NCI-H2171 treated with DMSO at 0.1 percent for 48 hours (cell line): Measurements from ENCODE around the gene NR2E3.
"Not testable (repeated sequence)": the region's sequence is repeated elsewhere in the genome, so short reads cannot be mapped to it uniquely, and the experiment has no call there.

Experiments
- DNase-seq: peaks from one replicate; lab custom pipeline; 2025; lab: John Stamatoyannopoulos, UW

The NR2E3 gene

DNA sequence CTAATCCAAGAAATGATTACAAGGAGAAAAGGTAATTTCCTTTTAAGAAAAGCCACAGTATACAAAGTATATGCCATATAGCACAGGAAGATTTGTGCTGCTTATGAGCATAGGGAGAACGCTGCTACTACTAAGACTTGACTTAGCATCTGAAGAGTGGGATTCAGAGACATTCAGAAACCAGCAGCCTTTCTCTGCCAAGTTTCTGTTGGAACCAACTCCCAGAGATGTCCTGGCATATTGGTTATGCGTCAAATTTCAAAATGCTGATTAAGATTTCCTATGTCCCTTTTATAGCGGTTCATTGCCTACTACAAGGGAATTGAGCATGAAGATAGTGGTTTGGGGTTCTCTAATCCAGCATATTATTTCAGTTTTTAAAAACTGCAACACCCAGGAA is 4.9 kb downstream of the NR2E3 start:
- DNase-seq = no peak

DNA sequence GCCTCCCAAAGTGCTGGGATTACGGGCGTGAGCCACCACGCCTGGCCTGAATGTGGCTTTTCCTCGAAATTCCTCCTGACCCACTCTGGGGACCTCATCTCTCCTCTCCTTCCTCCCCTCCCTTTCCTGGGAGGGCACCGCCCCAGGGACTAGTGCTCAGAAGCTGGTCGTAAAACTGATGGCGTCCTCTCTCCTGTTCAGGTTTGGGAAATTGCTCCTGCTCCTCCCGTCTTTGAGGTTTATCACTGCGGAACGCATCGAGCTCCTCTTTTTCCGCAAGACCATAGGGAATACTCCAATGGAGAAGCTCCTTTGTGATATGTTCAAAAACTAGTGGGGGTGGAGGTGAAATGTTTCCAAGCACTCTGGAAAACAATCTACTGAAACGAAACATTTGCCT is 7.0 kb downstream of the NR2E3 start:
- DNase-seq = no peak

DNA sequence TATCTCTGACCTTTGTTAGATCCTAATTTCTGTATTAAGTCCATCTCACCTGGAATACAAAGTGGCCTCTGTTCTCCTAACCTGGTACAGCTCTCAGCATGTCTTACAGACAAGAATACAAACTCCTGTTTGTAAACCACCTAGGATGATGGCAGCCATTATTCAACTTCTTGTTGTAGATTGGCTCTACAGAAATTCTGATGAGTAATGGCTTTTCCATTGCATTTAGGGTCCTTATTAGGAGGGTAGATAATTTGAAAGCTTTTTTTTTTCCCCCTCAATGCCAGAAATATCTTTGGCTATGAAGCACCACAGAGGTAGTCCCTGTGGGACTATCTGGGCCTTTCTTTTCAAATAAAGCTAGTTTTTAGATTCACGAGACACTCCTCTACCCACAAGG is 9.8 kb downstream of the NR2E3 start:
- DNase-seq = no peak

DNA sequence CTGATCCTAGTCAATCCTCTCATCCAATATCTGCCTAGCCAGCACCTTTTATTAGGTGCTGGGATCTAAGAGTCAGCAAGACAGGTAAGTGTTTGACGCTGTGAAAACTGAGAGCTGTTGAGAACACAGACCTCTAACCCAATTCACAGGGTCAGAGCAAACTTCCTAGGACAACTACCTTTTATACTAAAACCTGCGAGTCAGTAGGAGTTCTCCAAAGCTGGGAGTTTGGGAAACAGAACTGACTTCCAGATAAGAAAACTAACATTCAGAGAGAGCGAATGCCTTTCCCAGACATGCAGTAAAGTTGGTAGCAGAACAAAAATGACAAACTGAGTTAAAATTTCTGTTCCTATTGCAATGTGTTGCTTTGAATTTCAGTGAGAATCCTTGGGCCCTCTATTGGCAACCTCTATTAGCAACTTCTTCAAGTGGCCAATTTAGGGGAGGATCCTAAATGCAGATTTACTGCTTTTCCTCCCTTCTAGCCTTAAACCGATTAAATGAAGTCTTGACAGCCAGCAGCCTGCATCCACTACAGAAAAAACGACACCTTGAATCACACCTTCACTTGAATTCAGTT is 11.3 kb downstream of the NR2E3 start:
- no peak for DNase-seq

DNA sequence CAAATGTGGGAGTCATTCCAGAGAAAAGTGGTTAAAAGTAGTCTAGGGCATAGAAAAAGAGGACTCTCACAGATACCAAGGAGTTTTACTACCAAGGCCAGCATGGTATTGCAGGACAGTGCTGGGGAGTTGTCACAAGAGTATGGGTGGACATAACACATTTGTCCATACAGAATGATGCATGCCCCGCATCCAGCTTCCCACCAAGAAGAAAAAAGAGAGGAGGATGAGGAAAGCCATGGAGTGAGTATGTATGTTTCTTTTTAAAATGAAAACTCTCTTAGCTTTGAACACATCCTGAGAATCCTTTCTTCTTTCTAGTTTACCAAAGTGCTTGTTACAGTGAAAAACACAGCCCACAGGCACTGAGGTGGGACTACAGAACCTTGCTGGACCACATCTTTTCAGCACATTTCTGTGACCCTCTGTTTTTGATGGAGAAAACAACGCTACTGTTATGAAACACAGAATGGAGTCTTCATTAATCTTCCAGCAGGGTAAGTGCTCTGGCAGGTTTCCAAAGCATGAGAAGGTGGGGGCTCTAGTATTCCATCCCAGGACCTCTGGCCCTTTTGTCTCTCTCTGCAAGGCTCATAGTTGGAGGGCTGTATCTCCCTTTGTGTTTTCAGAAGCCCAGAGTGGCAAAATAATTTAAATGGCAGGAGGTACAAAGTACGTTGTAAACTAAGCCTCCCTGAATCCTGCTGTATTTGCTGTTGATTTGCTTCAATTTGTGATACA is 12.7 kb downstream of the NR2E3 start:
- DNase-seq = no peak

DNA sequence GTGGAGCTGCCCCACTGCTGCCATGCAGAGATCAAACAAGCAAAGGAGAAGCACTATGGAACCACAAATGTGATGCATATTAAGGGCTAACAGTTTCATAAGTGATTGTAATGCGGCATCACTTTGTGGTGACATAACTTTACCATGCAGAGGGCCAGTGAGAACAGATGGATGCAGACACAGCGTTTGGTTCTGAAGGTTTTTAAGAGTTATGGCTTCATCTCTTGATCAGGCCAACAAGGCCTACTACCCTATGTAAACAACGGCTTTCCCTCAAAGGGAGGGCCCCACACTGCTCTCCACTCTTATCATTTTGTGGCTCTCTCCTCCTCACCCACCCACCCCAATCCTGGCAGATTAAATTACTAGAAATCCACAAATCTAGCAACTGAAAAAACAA is 13.4 kb downstream of the NR2E3 start:
- no peak for DNase-seq

DNA sequence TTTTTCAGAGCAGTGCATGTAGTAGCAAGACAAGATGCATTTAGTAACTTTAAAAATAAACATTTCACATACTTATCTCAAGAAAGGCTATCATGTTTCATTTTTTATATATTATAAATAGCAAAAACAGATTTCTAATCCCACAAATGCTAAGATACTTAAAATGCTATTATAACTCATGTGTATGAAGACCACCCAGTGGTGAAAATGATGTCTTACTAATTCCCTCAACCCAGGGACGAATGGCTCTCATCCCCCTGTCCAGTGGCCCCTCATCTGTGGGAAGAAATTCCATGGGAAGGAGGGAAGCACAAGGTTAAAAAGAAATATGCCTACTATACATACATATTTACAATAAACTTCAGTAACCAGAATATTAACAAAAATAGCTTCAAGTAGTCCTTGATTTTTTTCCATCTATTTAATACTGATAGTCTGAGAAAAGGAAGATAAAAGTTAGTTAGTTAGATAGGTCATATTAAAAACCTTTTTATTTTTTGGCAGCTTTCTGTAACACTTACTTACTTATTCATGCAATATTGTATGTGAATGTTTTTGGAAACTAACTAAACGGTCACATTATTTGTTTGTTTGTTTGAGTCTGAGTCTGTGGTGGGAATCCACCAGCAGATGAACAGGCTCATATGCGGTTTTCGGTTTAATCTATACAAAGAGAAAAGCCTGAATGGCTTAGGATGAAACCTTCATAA is 14.8 kb downstream of the NR2E3 start:
- DNase-seq = no peak

DNA sequence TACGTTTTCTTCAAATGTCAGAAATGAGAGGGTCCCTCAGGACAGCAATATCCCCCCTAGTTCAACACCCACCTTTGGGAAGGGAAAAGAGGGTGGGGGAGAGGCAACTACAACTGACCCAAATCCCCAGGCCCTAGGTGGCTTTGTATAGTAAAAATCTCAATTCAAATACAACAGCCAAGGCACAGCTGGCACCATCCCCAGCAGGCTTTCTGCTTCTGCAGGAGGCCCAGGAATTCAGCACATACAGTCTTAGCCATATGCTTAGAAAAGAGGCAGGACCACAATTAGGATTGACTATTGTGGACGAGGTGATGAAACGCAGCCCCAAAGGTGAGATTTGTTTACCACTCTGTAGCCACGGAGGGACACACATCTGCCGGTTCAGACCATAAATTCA is 15.8 kb downstream of the NR2E3 start:
- peak; percentile 38 for DNase-seq

DNA sequence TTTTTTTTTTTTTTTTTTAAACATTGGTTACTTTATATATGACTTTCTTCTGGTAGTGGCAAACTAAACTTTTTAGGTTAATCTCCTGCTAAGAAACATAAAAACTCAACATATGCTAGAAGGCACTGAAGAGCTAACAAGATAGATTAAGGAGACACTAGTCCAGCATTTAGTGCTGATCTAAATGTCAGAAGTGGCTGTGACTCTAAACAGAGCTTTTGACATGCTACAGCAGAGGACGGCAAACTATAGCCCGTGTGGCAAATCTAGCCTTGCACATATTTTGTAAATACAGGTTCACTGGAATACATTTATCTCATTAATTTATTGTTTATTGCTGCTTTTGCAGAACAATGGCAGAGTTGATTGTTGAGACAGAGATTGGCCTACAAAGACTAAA is 20.6 kb downstream of the NR2E3 start:
- DNase-seq = no peak

DNA sequence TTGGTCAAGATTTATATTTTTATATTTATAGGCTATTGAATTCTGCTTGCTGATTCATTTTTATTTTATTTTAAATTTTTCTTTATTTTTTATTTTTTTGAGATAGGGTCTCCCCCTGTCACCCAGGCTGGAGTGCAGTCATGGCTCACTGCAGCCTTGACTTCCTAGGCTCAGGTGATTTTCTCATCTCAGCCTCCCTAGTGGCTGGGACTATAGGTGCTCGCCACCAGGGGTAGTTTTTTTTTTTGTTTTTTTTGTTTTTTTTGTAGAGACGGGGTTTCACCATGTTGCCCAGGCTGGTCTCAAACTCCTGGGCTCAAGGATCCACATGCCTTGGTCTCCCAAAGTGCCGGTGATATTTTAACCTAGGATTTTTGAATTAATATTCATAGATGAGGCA is 31.2 kb downstream of the NR2E3 start:
- DNase-seq = no peak

DNA sequence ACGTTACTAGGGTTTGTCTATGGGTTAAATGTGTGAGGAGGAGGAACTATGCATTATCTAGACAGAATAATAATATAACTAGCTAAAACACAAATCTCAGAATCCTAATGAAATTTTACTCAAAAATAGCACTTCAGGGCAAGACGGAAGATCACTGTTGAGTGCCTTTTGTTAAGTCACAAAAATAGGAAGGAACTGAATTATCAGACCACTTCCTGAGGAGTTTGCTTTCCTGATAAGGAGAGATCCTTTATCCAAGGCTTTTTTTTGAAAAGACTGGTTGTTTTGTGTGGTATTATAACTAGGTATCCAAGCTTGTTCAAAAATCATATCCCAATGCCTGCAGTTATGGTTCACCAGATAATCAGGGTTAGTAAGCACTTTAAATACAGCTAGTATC is 34.6 kb downstream of the NR2E3 start:
- DNase-seq = no peak

DNA sequence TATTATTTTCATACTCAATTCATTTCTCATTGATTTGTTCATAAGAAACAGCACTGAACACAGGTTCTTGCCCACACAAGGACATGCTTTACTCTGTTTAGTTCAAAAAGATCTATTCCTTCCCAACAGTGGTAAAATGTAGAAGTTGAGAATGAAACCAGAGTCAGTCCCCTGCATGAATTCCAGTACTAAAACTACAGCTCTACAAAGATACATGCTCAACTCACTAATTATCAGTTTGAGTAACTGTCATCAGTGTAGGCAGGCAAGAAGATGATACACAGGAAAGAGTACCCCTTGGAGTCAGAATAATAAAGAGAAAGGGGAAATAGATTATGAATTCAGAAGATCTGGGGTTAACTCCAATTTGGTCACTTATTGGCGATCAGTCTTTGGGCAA is 43.2 kb downstream of the NR2E3 start:
- no peak for DNase-seq

DNA sequence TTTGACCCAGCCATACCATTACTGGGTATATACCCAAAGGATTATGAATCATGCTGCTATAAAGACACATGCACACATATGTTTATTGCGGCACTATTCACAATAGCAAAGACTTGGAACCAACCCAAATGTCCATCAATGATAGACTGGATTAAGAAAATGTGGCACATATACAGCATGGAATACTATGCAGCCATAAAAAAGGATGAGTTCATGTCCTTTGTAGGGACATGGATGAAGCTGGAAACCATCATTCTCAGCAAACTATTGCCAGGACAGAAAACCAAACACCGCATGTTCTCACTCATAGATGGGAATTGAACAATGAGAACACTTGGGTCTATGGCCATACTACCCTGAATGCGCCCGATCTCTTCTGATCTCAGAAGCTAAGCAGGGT is 47.9 kb downstream of the NR2E3 start:
- not testable (repeated sequence) for DNase-seq
